ENCODE results near the gene MTAP.

DNA sequence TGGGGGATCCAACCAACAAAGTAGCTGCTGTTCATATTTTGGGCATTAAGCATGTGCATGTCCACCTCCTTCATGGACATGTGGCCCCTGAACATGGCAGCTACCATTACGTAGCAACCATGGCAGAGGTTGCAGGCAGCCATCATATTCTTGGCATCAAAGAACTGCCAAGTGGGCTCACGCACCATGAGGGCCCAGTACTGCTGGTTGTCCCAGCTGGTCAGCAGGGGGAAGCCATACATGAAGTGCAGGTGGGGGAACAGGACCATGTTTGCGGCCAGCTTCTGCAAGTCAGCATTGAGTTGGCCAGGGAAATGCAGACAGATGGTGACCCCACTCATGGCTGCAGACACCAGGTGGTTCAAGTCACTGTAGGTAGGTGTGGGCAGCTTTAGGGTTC is 9.5 kb downstream of the MTAP start:
- TF ChIP-seq EZH2 (IDR thresholded peaks at IDR 0.05; ENCODE audit: low read length, unreplicated experiment) (no peak), EZH2phosphoT487 (IDR thresholded peaks at IDR 0.05; ENCODE audit: borderline replicate concordance, low read length) (no peak)

All from PC-3 (cell line).